Fibroblast of pulmonary artery (primary cell): ENCODE data around the gene SPATA31C1.

ENCODE experiments used
- DNase-seq: peaks from one replicate; pipeline ENCODE4 v3.0.0-alpha.2; 2010; ENCODE audit warnings: low read depth
- H3K4me3 ChIP-seq: replicated peaks from 2 replicates; pipeline ENCODE4 v1.5.1; 2011; ENCODE audit warnings: low read depth, mild to moderate bottlenecking, control low read depth, low read length, moderate library complexity
- TF ChIP-seq, protein P1 (sequence below): IDR thresholded peaks from 2 replicates; pipeline ENCODE4 v1.5.1; 2011; ENCODE audit warnings: mild to moderate bottlenecking, control low read depth, low read length, inconsistent platforms; ENCODE audit errors: missing control alignments

The SPATA31C1 gene

GRCh38 chr9:87882627-87883026 is 35.1 kb upstream of the SPATA31C1 start, which contains the start of gene SPATA31E1:
Gene SPATA31E1 (plus strand): TSS chr9:87882877. CDS start chr9:87882892, 15 bp downstream.
- no peak within 1 kb of the TSS for H3K4me3 ChIP-seq
- TF ChIP-seq, protein P1, sequence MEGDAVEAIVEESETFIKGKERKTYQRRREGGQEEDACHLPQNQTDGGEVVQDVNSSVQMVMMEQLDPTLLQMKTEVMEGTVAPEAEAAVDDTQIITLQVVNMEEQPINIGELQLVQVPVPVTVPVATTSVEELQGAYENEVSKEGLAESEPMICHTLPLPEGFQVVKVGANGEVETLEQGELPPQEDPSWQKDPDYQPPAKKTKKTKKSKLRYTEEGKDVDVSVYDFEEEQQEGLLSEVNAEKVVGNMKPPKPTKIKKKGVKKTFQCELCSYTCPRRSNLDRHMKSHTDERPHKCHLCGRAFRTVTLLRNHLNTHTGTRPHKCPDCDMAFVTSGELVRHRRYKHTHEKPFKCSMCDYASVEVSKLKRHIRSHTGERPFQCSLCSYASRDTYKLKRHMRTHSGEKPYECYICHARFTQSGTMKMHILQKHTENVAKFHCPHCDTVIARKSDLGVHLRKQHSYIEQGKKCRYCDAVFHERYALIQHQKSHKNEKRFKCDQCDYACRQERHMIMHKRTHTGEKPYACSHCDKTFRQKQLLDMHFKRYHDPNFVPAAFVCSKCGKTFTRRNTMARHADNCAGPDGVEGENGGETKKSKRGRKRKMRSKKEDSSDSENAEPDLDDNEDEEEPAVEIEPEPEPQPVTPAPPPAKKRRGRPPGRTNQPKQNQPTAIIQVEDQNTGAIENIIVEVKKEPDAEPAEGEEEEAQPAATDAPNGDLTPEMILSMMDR = no peak
- DNase-seq = no peak

GRCh38 chr9:87883274-87883673 is 34.5 kb upstream of the SPATA31C1 start:
- TF ChIP-seq, protein P1 = no peak
- DNase-seq = no peak
- H3K4me3 ChIP-seq = no peak overlapping the region

GRCh38 chr9:87883990-87884389 is 33.8 kb upstream of the SPATA31C1 start:
- H3K4me3 ChIP-seq = no peak overlapping the region
- TF ChIP-seq, protein P1 = no peak
- DNase-seq = no peak

GRCh38 chr9:87884578-87885459 is 32.9 kb upstream of the SPATA31C1 start:
- DNase-seq = no peak
- TF ChIP-seq, protein P1 = no peak
- no peak overlapping the region for H3K4me3 ChIP-seq

DNA sequence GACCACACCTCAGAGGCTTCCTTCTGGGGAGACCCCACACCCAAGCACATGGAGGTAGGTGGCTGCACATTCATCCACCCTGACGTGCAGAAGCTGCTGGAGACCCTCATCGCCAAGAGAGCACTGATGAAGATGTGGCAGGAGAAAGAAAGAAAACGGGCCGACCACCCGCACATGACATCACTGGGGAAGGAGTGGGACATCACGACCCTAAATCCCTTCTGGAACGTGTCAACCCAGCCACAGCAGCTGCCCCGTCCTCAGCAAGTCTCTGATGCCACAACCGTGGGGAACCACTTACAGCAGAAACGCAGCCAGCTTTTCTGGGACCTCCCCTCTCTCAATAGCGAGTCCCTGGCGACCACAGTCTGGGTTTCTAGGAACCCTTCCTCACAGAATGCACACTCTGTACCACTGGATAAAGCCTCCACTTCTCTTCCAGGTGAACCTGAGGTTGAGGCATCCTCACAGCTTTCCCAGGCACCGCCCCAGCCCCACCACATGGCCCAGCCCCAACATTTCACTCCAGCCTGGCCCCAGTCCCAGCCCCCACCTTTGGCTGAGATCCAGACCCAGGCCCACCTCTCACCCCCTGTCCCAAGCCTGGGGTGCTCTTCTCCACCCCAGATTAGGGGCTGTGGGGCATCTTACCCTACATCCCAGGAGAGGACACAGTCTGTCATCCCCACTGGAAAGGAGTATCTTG is 32.1 kb upstream of the SPATA31C1 start:
- DNase-seq = no peak
- no peak overlapping the region for H3K4me3 ChIP-seq
- TF ChIP-seq, protein P1 = no peak

GRCh38 chr9:87886210-87886932 is 31.4 kb upstream of the SPATA31C1 start:
- no peak for DNase-seq

More at GRCh38 chr9:87886210-87886932, 31.4 kb upstream of the SPATA31C1 start:
- TF ChIP-seq, protein P1 = no peak
- no peak overlapping the region for H3K4me3 ChIP-seq
